ENCODE results near the gene NRP1. TPM values are rescaled to one million over a fixed set of nuclear protein-coding genes. Genes with fewer than 3 reads are reported as not detected.

Gene NRP1
- total RNA-seq, 1 donor from 2014 or later, result 208 TPM

- Mint-ChIP-seq H3K4me1 (ENCODE audit: unreplicated experiment) (peaks cover 88% of the 10 kb centered on the region), H3K27ac (ENCODE audit: unreplicated experiment) (peak overlapping the region; percentile 24), H3K4me3 (ENCODE audit: unreplicated experiment) (no peak overlapping the region), H3K36me3 (ENCODE audit: unreplicated experiment) (peaks cover 37% of the 10 kb centered on the region), H3K27me3 (ENCODE audit: unreplicated experiment) (no peaks in the 10 kb centered on the region), H3K9me3 (ENCODE audit: unreplicated experiment) (no peaks in the 10 kb centered on the region)
- DNase-seq (ENCODE audit: extremely low spot score, unreplicated experiment), result no peak
- TF ChIP-seq CTCF (IDR thresholded peaks at IDR 0.05), result no peak
Observed at GRCh38 chr10:33239257-33239656, 95.2 kb downstream of the NRP1 start.

GRCh38 chr10:33238643-33239042 is 95.8 kb downstream of the NRP1 start:
- no peak overlapping the region for H3K4me3 Mint-ChIP-seq (ENCODE audit: unreplicated experiment)
- peak overlapping the region; percentile 80 for H3K27ac Mint-ChIP-seq (ENCODE audit: unreplicated experiment)
- no peaks in the 10 kb centered on the region for H3K9me3 Mint-ChIP-seq (ENCODE audit: unreplicated experiment)
- no peaks in the 10 kb centered on the region for H3K27me3 Mint-ChIP-seq (ENCODE audit: unreplicated experiment)
- peaks cover 33% of the 10 kb centered on the region for H3K36me3 Mint-ChIP-seq (ENCODE audit: unreplicated experiment)
- DNase-seq (ENCODE audit: extremely low spot score, unreplicated experiment), result no peak
- H3K4me1 Mint-ChIP-seq (ENCODE audit: unreplicated experiment), result peaks cover 87% of the 10 kb centered on the region
- no peak for TF ChIP-seq CTCF (IDR thresholded peaks at IDR 0.05)

- Mint-ChIP-seq H3K4me3 (ENCODE audit: unreplicated experiment) (no peak overlapping the region), H3K27ac (ENCODE audit: unreplicated experiment) (peak overlapping the region; percentile 80), H3K4me1 (ENCODE audit: unreplicated experiment) (peaks cover 90% of the 10 kb centered on the region), H3K36me3 (ENCODE audit: unreplicated experiment) (peaks cover 35% of the 10 kb centered on the region), H3K9me3 (ENCODE audit: unreplicated experiment) (no peaks in the 10 kb centered on the region), H3K27me3 (ENCODE audit: unreplicated experiment) (no peaks in the 10 kb centered on the region)
- no peak for DNase-seq (ENCODE audit: extremely low spot score, unreplicated experiment)
- no peak for TF ChIP-seq CTCF (IDR thresholded peaks at IDR 0.05)
Observed at GRCh38 chr10:33237736-33238624, 96.5 kb downstream of the NRP1 start.

GRCh38 chr10:33236916-33237315 is 97.6 kb downstream of the NRP1 start:
- no peaks in the 10 kb centered on the region for H3K9me3 Mint-ChIP-seq (ENCODE audit: unreplicated experiment)
- DNase-seq (ENCODE audit: extremely low spot score, unreplicated experiment), result no peak
- peaks cover 89% of the 10 kb centered on the region for H3K4me1 Mint-ChIP-seq (ENCODE audit: unreplicated experiment)
- H3K27ac Mint-ChIP-seq (ENCODE audit: unreplicated experiment), result peak overlapping the region; percentile 80
- H3K36me3 Mint-ChIP-seq (ENCODE audit: unreplicated experiment), result peaks cover 42% of the 10 kb centered on the region
- no peak for TF ChIP-seq CTCF (IDR thresholded peaks at IDR 0.05)
- no peaks in the 10 kb centered on the region for H3K27me3 Mint-ChIP-seq (ENCODE audit: unreplicated experiment)
- no peak overlapping the region for H3K4me3 Mint-ChIP-seq (ENCODE audit: unreplicated experiment)

GRCh38 chr10:33235951-33236350 is 98.5 kb downstream of the NRP1 start:
- Mint-ChIP-seq H3K27me3 (ENCODE audit: unreplicated experiment) (no peaks in the 10 kb centered on the region), H3K36me3 (ENCODE audit: unreplicated experiment) (peaks cover 48% of the 10 kb centered on the region), H3K9me3 (ENCODE audit: unreplicated experiment) (no peaks in the 10 kb centered on the region), H3K4me3 (ENCODE audit: unreplicated experiment) (no peak overlapping the region), H3K4me1 (ENCODE audit: unreplicated experiment) (peaks cover 86% of the 10 kb centered on the region), H3K27ac (ENCODE audit: unreplicated experiment) (peak overlapping the region; percentile 83)
- no peak for DNase-seq (ENCODE audit: extremely low spot score, unreplicated experiment)
- no peak for TF ChIP-seq CTCF (IDR thresholded peaks at IDR 0.05)

All from osteocyte (in vitro differentiated cells).